ACC112 (cell line): Measurements from ENCODE around the gene SLC15A1.

Source experiments
- H2AFZ ChIP-seq: fragments of 200-600 bp; sonication (generic); one replicate; pipeline ENCODE4 v1.6.0; 2017; ENCODE audit warnings: antibody characterized with exemption, low read length; ENCODE audit not compliant: unreplicated experiment
- H3K27ac ChIP-seq: fragments of 200-600 bp; sonication (generic); 2 replicates; pipeline ENCODE4 v1.5.1; 2014; ENCODE audit warnings: low read depth, mild to moderate bottlenecking, antibody characterized with exemption, low read length, moderate library complexity
- H3K27me3 ChIP-seq: fragments of 200-600 bp; sonication (generic); 2 replicates; pipeline ENCODE4 v1.6.1; 2014; ENCODE audit warnings: mild to moderate bottlenecking, antibody characterized with exemption, low read length, moderate library complexity, mixed read lengths; ENCODE audit not compliant: insufficient read depth
- H3K36me3 ChIP-seq: fragments of 200-600 bp; sonication (generic); 2 replicates; pipeline ENCODE4 v1.6.1; 2016; ENCODE audit warnings: mild to moderate bottlenecking, antibody characterized with exemption, low read length, moderate library complexity, mixed read lengths; ENCODE audit not compliant: insufficient read depth
- H3K4me1 ChIP-seq: fragments of 200-600 bp; sonication (generic); one replicate; pipeline ENCODE4 v1.6.1; 2016; ENCODE audit warnings: low read length, mixed read lengths; ENCODE audit not compliant: insufficient read depth, unreplicated experiment, control insufficient read depth
- H3K4me3 ChIP-seq: fragments of 200-600 bp; sonication (generic); 2 replicates; pipeline ENCODE4 v1.5.1; 2014; ENCODE audit warnings: mild to moderate bottlenecking, low read depth, low read length
- H3K79me2 ChIP-seq: fragments of 200-600 bp; sonication (generic); one replicate; pipeline ENCODE4 v1.6.0; 2016; ENCODE audit warnings: low read length; ENCODE audit not compliant: control insufficient read depth, unreplicated experiment, insufficient read depth

SLC15A1 gene

GRCh38 chr13:98792785-98793495, 40.5 kb upstream of the SLC15A1 start:
- Histone ChIP-seq H3K36me3 (no peaks in the 10 kb centered on the region), H2AFZ (no peak overlapping the region), H3K27ac (no peak overlapping the region), H3K27me3 (no peaks in the 10 kb centered on the region), H3K4me3 (no peak overlapping the region), H3K79me2 (no peaks in the 10 kb centered on the region), H3K4me1 (no peaks in the 10 kb centered on the region)

- Histone ChIP-seq H3K27ac (no peak overlapping the region), H3K4me3 (no peak overlapping the region), H3K27me3 (no peaks in the 10 kb centered on the region), H3K36me3 (no peaks in the 10 kb centered on the region), H2AFZ (no peak overlapping the region), H3K4me1 (no peaks in the 10 kb centered on the region), H3K79me2 (no peaks in the 10 kb centered on the region)
Measured at GRCh38 chr13:98792321-98792720, 39.8 kb upstream of the SLC15A1 start.

- Histone ChIP-seq H3K36me3 (no peaks in the 10 kb centered on the region), H3K27me3 (peaks cover 5% of the 10 kb centered on the region; the same call in 1 of the 2 replicates), H3K4me1 (no peaks in the 10 kb centered on the region), H3K4me3 (no peak overlapping the region), H3K27ac (no peak overlapping the region), H2AFZ (no peak overlapping the region), H3K79me2 (no peaks in the 10 kb centered on the region)
Measured at GRCh38 chr13:98791611-98792010, 39.1 kb upstream of the SLC15A1 start.

GRCh38 chr13:98787996-98788395, 35.5 kb upstream of the SLC15A1 start:
- no peaks in the 10 kb centered on the region for H3K79me2 ChIP-seq
- H3K4me1 ChIP-seq = no peaks in the 10 kb centered on the region
- no peak overlapping the region for H2AFZ ChIP-seq
- peaks cover 6% of the 10 kb centered on the region for H3K27me3 ChIP-seq
- no peaks in the 10 kb centered on the region for H3K36me3 ChIP-seq
- H3K4me3 ChIP-seq = no peak overlapping the region
- no peak overlapping the region for H3K27ac ChIP-seq

GRCh38 chr13:98787173-98787572, 34.7 kb upstream of the SLC15A1 start:
- no peak overlapping the region for H3K4me3 ChIP-seq
- H3K4me1 ChIP-seq = peaks cover 7% of the 10 kb centered on the region
- peaks cover 6% of the 10 kb centered on the region for H3K27me3 ChIP-seq
- no peak overlapping the region for H2AFZ ChIP-seq
- no peak overlapping the region for H3K27ac ChIP-seq
- H3K79me2 ChIP-seq = no peaks in the 10 kb centered on the region
- H3K36me3 ChIP-seq = no peaks in the 10 kb centered on the region

- H3K27me3 ChIP-seq = peaks cover 6% of the 10 kb centered on the region
- H3K79me2 ChIP-seq = no peaks in the 10 kb centered on the region
- H3K36me3 ChIP-seq = no peaks in the 10 kb centered on the region
- H2AFZ ChIP-seq = no peak overlapping the region
- H3K4me1 ChIP-seq = peaks cover 7% of the 10 kb centered on the region
- H3K4me3 ChIP-seq = no peak overlapping the region
- H3K27ac ChIP-seq = no peak overlapping the region
Measured at GRCh38 chr13:98786023-98786422, 33.6 kb upstream of the SLC15A1 start.

GRCh38 chr13:98785405-98785804, 32.9 kb upstream of the SLC15A1 start:
- Histone ChIP-seq H3K79me2 (no peaks in the 10 kb centered on the region), H3K27me3 (peaks cover 6% of the 10 kb centered on the region), H2AFZ (no peak overlapping the region), H3K4me3 (no peak overlapping the region), H3K4me1 (peaks cover 7% of the 10 kb centered on the region), H3K27ac (no peak overlapping the region), H3K36me3 (no peaks in the 10 kb centered on the region)

- H3K36me3 ChIP-seq = no peaks in the 10 kb centered on the region
- H2AFZ ChIP-seq = no peak overlapping the region
- peaks cover 7% of the 10 kb centered on the region for H3K4me1 ChIP-seq
- H3K4me3 ChIP-seq = no peak overlapping the region
- H3K27ac ChIP-seq = no peak overlapping the region
- H3K79me2 ChIP-seq = no peaks in the 10 kb centered on the region
- H3K27me3 ChIP-seq = peaks cover 6% of the 10 kb centered on the region
Measured at GRCh38 chr13:98784666-98785065, 32.2 kb upstream of the SLC15A1 start.

- Histone ChIP-seq H3K27me3 (peaks cover 6% of the 10 kb centered on the region), H3K4me1 (peaks cover 7% of the 10 kb centered on the region)
Measured at GRCh38 chr13:98783856-98784478, 31.5 kb upstream of the SLC15A1 start.

GRCh38 chr13:98782654-98783053, 30.2 kb upstream of the SLC15A1 start:
- Histone ChIP-seq H2AFZ (no peak overlapping the region), H3K4me3 (no peak overlapping the region), H3K79me2 (no peaks in the 10 kb centered on the region), H3K27me3 (peaks cover 6% of the 10 kb centered on the region), H3K27ac (no peak overlapping the region), H3K4me1 (peaks cover 7% of the 10 kb centered on the region), H3K36me3 (no peaks in the 10 kb centered on the region)

More at GRCh38 chr13:98783856-98784478, 31.5 kb upstream of the SLC15A1 start:
- Histone ChIP-seq H3K4me3 (no peak overlapping the region), H2AFZ (no peak overlapping the region), H3K79me2 (no peaks in the 10 kb centered on the region), H3K36me3 (no peaks in the 10 kb centered on the region), H3K27ac (no peak overlapping the region)

GRCh38 chr13:98781905-98782304, 29.4 kb upstream of the SLC15A1 start:
- no peaks in the 10 kb centered on the region for H3K79me2 ChIP-seq
- peaks cover 4% of the 10 kb centered on the region for H3K27me3 ChIP-seq
- no peaks in the 10 kb centered on the region for H3K36me3 ChIP-seq
- no peak overlapping the region for H3K4me3 ChIP-seq
- no peak overlapping the region for H2AFZ ChIP-seq
- H3K4me1 ChIP-seq = peaks cover 7% of the 10 kb centered on the region
- no peak overlapping the region for H3K27ac ChIP-seq
